ENCODE data around the gene INCENP. TPM values are rescaled to one million over a fixed set of nuclear protein-coding genes. Genes with fewer than 3 reads are reported as not detected.

Gene INCENP
- total and polyA plus RNA-seq, 2 experiments from 2014 or later, result 35.6 to 131 TPM

- Histone ChIP-seq H3K36me3 (ENCODE audit: insufficient read depth) (peaks cover 7% of the 10 kb centered on the region; the same call in 1 of the 2 replicates), H3F3A (replicated peaks; ENCODE audit: low read depth) (no peaks in the 10 kb centered on the region), H4K20me1 (replicated peaks; ENCODE audit: insufficient read depth) (peaks cover 8% of the 10 kb centered on the region), H3K4me2 (no peak overlapping the region), H3K4me1 (ENCODE audit: insufficient read depth) (no peaks in the 10 kb centered on the region), H3K79me2 (replicated peaks; ENCODE audit: insufficient read depth) (peaks cover 47% of the 10 kb centered on the region), H3K4me3 (no peak overlapping the region), H3K9me2 (ENCODE audit: insufficient read depth) (no peaks in the 10 kb centered on the region), H3K27ac (ENCODE audit: low read depth) (no peak overlapping the region), H2AFZ (no peak overlapping the region), H3K27me3 (ENCODE audit: insufficient read depth) (no peaks in the 10 kb centered on the region)
- Mint-ChIP-seq H3K4me1 (no peaks in the 10 kb centered on the region), H3K27me3 (ENCODE audit: insufficient read depth, low read depth, poor library complexity) (peaks cover 10% of the 10 kb centered on the region), H3K9me3 (no peaks in the 10 kb centered on the region), H3K36me3 (ENCODE audit: low read depth) (peaks cover 48% of the 10 kb centered on the region), H3K27ac (no peak overlapping the region), H3K4me3 (no peak overlapping the region)
- no peak for DNase-seq (ENCODE audit: low spot score)
- ATAC-seq, result no peak
- TF ChIP-seq ZNF331 (CRISPR knock-in tag; IDR thresholded peaks at IDR 0.05; ENCODE audit: low read depth) (no peak), EZH2phosphoT487 (IDR thresholded peaks at IDR 0.05; ENCODE audit: unreplicated experiment) (no peak), CTCF (conservative IDR thresholded peaks at IDR 0.05; ENCODE audit: low read depth in 2 of 2) (no peak), ETS1 (IDR thresholded peaks at IDR 0.05) (no peak), POLR2AphosphoS5 (IDR thresholded peaks at IDR 0.05; ENCODE audit: low read depth) (no peak), ZNF462 (CRISPR knock-in tag; IDR thresholded peaks at IDR 0.05) (no peak), NANOG (IDR thresholded peaks at IDR 0.05; ENCODE audit: borderline replicate concordance) (no peak), JUNB (IDR thresholded peaks at IDR 0.05; ENCODE audit: unreplicated experiment) (no peak), STAT1 (IDR thresholded peaks at IDR 0.05; ENCODE audit: unreplicated experiment) (no peak)
Measured at GRCh38 chr11:62137881-62138629, 14.2 kb downstream of the INCENP start.

Measured in GM23338 (cell line).